K562 (cell line): ENCODE data around the gene FLT1. TPM values are rescaled to one million over a fixed set of nuclear protein-coding genes. Genes with fewer than 3 reads are reported as not detected.

Experiments used
- HIVEP1 ChIP-seq: fragments of 250-450 bp; sonication (Bioruptor Pico); IDR thresholded peaks from 2 replicates; pipeline ENCODE4 v1.4.0; 2020; ENCODE audit warnings: mild to moderate bottlenecking
- KDM4B ChIP-seq, 2 experiments: fragments of 450-650 bp in 1 of 2; sonication (generic) in 1 of 2; IDR thresholded peaks; 2 replicates each; pipeline ENCODE4 v1.6.1; 2016 to 2017; ENCODE audit warnings: borderline replicate concordance in 2 of 2, antibody characterized with exemption in 1 of 2, low read depth in 1 of 2, mild to moderate bottlenecking in 1 of 2
- POLR2G ChIP-seq: fragments of 200-400 bp; formaldehyde crosslinking; IDR thresholded peaks from 2 replicates; pipeline ENCODE4 v1.6.1; 2017; ENCODE audit warnings: low read depth, mild to moderate bottlenecking, antibody characterized with exemption, low read length, moderate library complexity
- RBM14 ChIP-seq: fragments of 200-400 bp; formaldehyde crosslinking; IDR thresholded peaks from 2 replicates; pipeline ENCODE4 v1.6.1; 2018; ENCODE audit warnings: low read depth, mild to moderate bottlenecking, low read length, moderate library complexity, borderline replicate concordance; ENCODE audit not compliant: insufficient read depth
- TBP ChIP-seq: optimal IDR thresholded peaks from 2 replicates; pipeline ENCODE3; 2011; ENCODE audit warnings: low read depth, low read length, improper control_type of control experiment
- polyA plus RNA-seq, 8 experiments: library from polyadenylated mRNA; depleted of rRNA in 4 of 8; stranded (reverse) in 5 of 8; unstranded in 3 of 8; fragments of >200 nt; fragmentation: Nextera tagmentation in 2 of 8; fragmentation: Illumina TruSeq in 1 of 8; extraction: Ambion mirVana in 2 of 8; extraction: Trizol in 1 of 8; gene quantifications; 2 replicates each; pipeline versions ENCODE4 v1.2.1 to v1.2.3, GENCODE V29; 2011 to 2014; ENCODE audit warnings: inconsistent platforms in 1 of 8, missing spikeins in 1 of 8
- total RNA-seq, 7 experiments: library from RNA; depleted of rRNA in 6 of 7; stranded (reverse); fragments of >200 nt in 6 of 7; fragmentation: Illumina TruSeq in 2 of 7; extraction: Trizol in 2 of 7; gene quantifications; 2 replicates each; pipeline versions ENCODE4 v1.2.1 to v1.2.3, GENCODE V29; 2011 to 2021; ENCODE audit warnings: low replicate concordance in 1 of 7
- TF ChIP-seq, protein P1 (sequence below), 2 experiments: fragments of 450-650 bp in 1 of 2; sonication (generic) in 1 of 2; formaldehyde crosslinking in 1 of 2; IDR thresholded peaks; 2 replicates each; pipeline versions ENCODE4 v1.7.1 to v1.9.0; 2016 to 2022; ENCODE audit warnings: inconsistent platforms in 1 of 2, mild to moderate bottlenecking in 1 of 2, missing genetic modification reagents in 1 of 2
- TF ChIP-seq, protein P2 (sequence below): fragments of 450-650 bp; IDR thresholded peaks from 2 replicates; pipeline ENCODE4 v1.6.1; 2016

Gene FLT1
- total and polyA plus RNA-seq, 9 of the 15 experiments (the other 6 are each of a cell fraction or from before 2014, with no cell fraction given): 0.01 to 2.0 (median 0.22) TPM

GRCh38 chr13:28513745-28514144, 18.8 kb upstream of the FLT1 start (continued):
- TF ChIP-seq, protein P1, sequence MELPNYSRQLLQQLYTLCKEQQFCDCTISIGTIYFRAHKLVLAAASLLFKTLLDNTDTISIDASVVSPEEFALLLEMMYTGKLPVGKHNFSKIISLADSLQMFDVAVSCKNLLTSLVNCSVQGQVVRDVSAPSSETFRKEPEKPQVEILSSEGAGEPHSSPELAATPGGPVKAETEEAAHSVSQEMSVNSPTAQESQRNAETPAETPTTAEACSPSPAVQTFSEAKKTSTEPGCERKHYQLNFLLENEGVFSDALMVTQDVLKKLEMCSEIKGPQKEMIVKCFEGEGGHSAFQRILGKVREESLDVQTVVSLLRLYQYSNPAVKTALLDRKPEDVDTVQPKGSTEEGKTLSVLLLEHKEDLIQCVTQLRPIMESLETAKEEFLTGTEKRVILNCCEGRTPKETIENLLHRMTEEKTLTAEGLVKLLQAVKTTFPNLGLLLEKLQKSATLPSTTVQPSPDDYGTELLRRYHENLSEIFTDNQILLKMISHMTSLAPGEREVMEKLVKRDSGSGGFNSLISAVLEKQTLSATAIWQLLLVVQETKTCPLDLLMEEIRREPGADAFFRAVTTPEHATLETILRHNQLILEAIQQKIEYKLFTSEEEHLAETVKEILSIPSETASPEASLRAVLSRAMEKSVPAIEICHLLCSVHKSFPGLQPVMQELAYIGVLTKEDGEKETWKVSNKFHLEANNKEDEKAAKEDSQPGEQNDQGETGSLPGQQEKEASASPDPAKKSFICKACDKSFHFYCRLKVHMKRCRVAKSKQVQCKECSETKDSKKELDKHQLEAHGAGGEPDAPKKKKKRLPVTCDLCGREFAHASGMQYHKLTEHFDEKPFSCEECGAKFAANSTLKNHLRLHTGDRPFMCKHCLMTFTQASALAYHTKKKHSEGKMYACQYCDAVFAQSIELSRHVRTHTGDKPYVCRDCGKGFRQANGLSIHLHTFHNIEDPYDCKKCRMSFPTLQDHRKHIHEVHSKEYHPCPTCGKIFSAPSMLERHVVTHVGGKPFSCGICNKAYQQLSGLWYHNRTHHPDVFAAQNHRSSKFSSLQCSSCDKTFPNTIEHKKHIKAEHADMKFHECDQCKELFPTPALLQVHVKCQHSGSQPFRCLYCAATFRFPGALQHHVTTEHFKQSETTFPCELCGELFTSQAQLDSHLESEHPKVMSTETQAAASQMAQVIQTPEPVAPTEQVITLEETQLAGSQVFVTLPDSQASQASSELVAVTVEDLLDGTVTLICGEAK (IDR thresholded peaks at IDR 0.05): no peak
- TF ChIP-seq, protein P1 (CRISPR knock-in tag; IDR thresholded peaks at IDR 0.05): no peak
- no peak for TF ChIP-seq RBM14
- TF ChIP-seq, protein P2, sequence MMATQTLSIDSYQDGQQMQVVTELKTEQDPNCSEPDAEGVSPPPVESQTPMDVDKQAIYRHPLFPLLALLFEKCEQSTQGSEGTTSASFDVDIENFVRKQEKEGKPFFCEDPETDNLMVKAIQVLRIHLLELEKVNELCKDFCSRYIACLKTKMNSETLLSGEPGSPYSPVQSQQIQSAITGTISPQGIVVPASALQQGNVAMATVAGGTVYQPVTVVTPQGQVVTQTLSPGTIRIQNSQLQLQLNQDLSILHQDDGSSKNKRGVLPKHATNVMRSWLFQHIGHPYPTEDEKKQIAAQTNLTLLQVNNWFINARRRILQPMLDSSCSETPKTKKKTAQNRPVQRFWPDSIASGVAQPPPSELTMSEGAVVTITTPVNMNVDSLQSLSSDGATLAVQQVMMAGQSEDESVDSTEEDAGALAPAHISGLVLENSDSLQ: no peak
- no peak for TF ChIP-seq HIVEP1 (CRISPR knock-in tag)
- TF ChIP-seq TBP: no peak
- no peak for TF ChIP-seq POLR2G
- no peak for TF ChIP-seq KDM4B (IDR thresholded peaks at IDR 0.05; ENCODE audit: borderline replicate concordance in 2 of 2, low read depth in 1 of 2)
- TF ChIP-seq, all 486 proteins: peak for 0
